AG10803 (cell line): ENCODE results near the gene GAP43.

Experiments used
- DNase-seq: peaks from one replicate; pipeline ENCODE4 v3.0.0; 2010; ENCODE audit warnings: low read depth
- H3K4me3 ChIP-seq: 2 replicates; pipeline ENCODE4 v1.5.1; 2011; ENCODE audit warnings: mild to moderate bottlenecking, low read length, control low read depth
- CTCF ChIP-seq: conservative IDR thresholded peaks from 2 replicates; pipeline ENCODE4 v1.5.1; 2011; ENCODE audit warnings: mild to moderate bottlenecking, low read length, control low read depth, inconsistent platforms

The GAP43 gene

GRCh38 chr3:115638241-115638640, 14.9 kb downstream of the GAP43 start:
- no peak overlapping the region for H3K4me3 ChIP-seq
- no peak for DNase-seq
- TF ChIP-seq CTCF, result no peak

- no peak for TF ChIP-seq CTCF
- H3K4me3 ChIP-seq, result no peak overlapping the region
- no peak for DNase-seq
Measured at GRCh38 chr3:115638991-115639390, 15.7 kb downstream of the GAP43 start.

GRCh38 chr3:115644391-115644790, 21.1 kb downstream of the GAP43 start:
- H3K4me3 ChIP-seq, result no peak overlapping the region
- TF ChIP-seq CTCF, result no peak
- peak; percentile 71 for DNase-seq

GRCh38 chr3:115646027-115646690, 22.8 kb downstream of the GAP43 start:
- peak; percentile 24 for DNase-seq
- no peak overlapping the region for H3K4me3 ChIP-seq
- no peak for TF ChIP-seq CTCF

GRCh38 chr3:115648559-115648958, 25.2 kb downstream of the GAP43 start:
- DNase-seq, result no peak
- H3K4me3 ChIP-seq, result no peak overlapping the region
- no peak for TF ChIP-seq CTCF

GRCh38 chr3:115651087-115651486, 27.8 kb downstream of the GAP43 start:
- TF ChIP-seq CTCF, result no peak
- no peak overlapping the region for H3K4me3 ChIP-seq
- DNase-seq, result no peak

GRCh38 chr3:115651599-115651998, 28.3 kb downstream of the GAP43 start:
- no peak for TF ChIP-seq CTCF
- no peak overlapping the region for H3K4me3 ChIP-seq
- DNase-seq, result no peak
